OCI-LY1 (cell line): ENCODE results near the gene PRKCD.

ENCODE experiments used
- H2AFZ ChIP-seq: fragments of 200-600 bp; sonication (generic), shearing (Covaris generic); 2 replicates; pipeline ENCODE4 v1.6.0; 2014; ENCODE audit warnings: antibody characterized with exemption, mild to moderate bottlenecking, low read length
- H3F3A ChIP-seq: fragments of 200-600 bp; sonication (generic), shearing (Covaris generic); 2 replicates; pipeline ENCODE4 v1.6.0; 2014; ENCODE audit warnings: mild to moderate bottlenecking, antibody characterized with exemption, low read length, moderate library complexity; ENCODE audit not compliant: insufficient read depth
- H3K27ac ChIP-seq: fragments of 200-600 bp; sonication (generic); 2 replicates; pipeline ENCODE4 v1.5.1; 2014; ENCODE audit warnings: low read length, mixed run types, mild to moderate bottlenecking, low read depth; ENCODE audit not compliant: poor library complexity, severe bottlenecking
- H3K27me3 ChIP-seq: fragments of 200-600 bp; sonication (generic); 2 replicates; pipeline ENCODE4 v1.6.0; 2014; ENCODE audit warnings: antibody characterized with exemption, mild to moderate bottlenecking, low read length, moderate library complexity; ENCODE audit not compliant: insufficient read depth
- H3K36me3 ChIP-seq: fragments of 200-600 bp; sonication (generic); 2 replicates; pipeline ENCODE4 v1.6.1; 2014; ENCODE audit warnings: mild to moderate bottlenecking, antibody characterized with exemption, low read length, moderate library complexity, mixed read lengths; ENCODE audit not compliant: insufficient read depth
- H3K4me1 ChIP-seq: fragments of 200-600 bp; sonication (generic); 2 replicates; pipeline ENCODE4 v1.5.1; 2014; ENCODE audit warnings: mild to moderate bottlenecking, low read length, moderate library complexity; ENCODE audit not compliant: insufficient read depth, severe bottlenecking
- H3K4me2 ChIP-seq: fragments of 200-600 bp; sonication (generic), shearing (Covaris generic); 2 replicates; pipeline ENCODE4 v1.6.1; 2014; ENCODE audit warnings: low read length
- H3K4me3 ChIP-seq: fragments of 200-600 bp; sonication (generic); 2 replicates; pipeline ENCODE4 v1.5.1; 2014; ENCODE audit warnings: low read length, low read depth, mild to moderate bottlenecking, mixed read lengths; ENCODE audit not compliant: poor library complexity, severe bottlenecking
- H3K79me2 ChIP-seq: fragments of 200-600 bp; shearing (Covaris generic); 2 replicates; pipeline ENCODE4 v1.6.1; 2016; ENCODE audit warnings: mixed run types, low read length, mixed read lengths; ENCODE audit not compliant: insufficient read depth
- H3K9ac ChIP-seq: fragments of 200-600 bp; sonication (generic), shearing (Covaris generic); 2 replicates; pipeline ENCODE4 v1.6.1; 2014; ENCODE audit warnings: mild to moderate bottlenecking, low read length, mixed read lengths
- H3K9me2 ChIP-seq: fragments of 200-600 bp; sonication (generic), shearing (Covaris generic); 2 replicates; pipeline ENCODE4 v1.6.1; 2014; ENCODE audit warnings: low read depth, mild to moderate bottlenecking, low read length, mixed read lengths
- H3K9me3 ChIP-seq: fragments of 200-600 bp; shearing (Covaris generic); 2 replicates; pipeline ENCODE4 v1.6.1; 2014; ENCODE audit warnings: low read length, mixed read lengths
- H4K20me1 ChIP-seq: fragments of 200-600 bp; sonication (generic), shearing (Covaris generic); 2 replicates; pipeline ENCODE4 v1.6.0; 2016; ENCODE audit warnings: mild to moderate bottlenecking, low read length; ENCODE audit not compliant: insufficient read depth
- EZH2 ChIP-seq: fragments of 200-600 bp; sonication (generic), shearing (Covaris generic); IDR thresholded peaks from 2 replicates; pipeline ENCODE4 v1.8.0; 2017; ENCODE audit warnings: borderline replicate concordance, mixed run types, mild to moderate bottlenecking, antibody characterized with exemption, low read length, moderate library complexity, mixed read lengths
- TF ChIP-seq, protein P1 (sequence below): fragments of 200-600 bp; sonication (generic), shearing (Covaris generic); IDR thresholded peaks from 2 replicates; pipeline ENCODE4 v1.5.1; 2017; ENCODE audit warnings: mild to moderate bottlenecking, antibody characterized with exemption, low read length, moderate library complexity, mixed read lengths

The PRKCD gene

GRCh38 chr3:53219895-53220483 is 59.0 kb downstream of the PRKCD start:
- Histone ChIP-seq H3K79me2 (no peaks in the 10 kb centered on the region), H4K20me1 (no peaks in the 10 kb centered on the region), H3K4me1 (peaks cover 8% of the 10 kb centered on the region), H3F3A (no peaks in the 10 kb centered on the region), H3K9me3 (no peaks in the 10 kb centered on the region), H3K27ac (no peak overlapping the region), H3K4me2 (no peak overlapping the region), H3K27me3 (no peaks in the 10 kb centered on the region), H3K36me3 (peaks cover 37% of the 10 kb centered on the region), H3K9me2 (no peaks in the 10 kb centered on the region), H3K9ac (no peak overlapping the region), H3K4me3 (no peak overlapping the region), H2AFZ (no peak overlapping the region)
- TF ChIP-seq, protein P1, sequence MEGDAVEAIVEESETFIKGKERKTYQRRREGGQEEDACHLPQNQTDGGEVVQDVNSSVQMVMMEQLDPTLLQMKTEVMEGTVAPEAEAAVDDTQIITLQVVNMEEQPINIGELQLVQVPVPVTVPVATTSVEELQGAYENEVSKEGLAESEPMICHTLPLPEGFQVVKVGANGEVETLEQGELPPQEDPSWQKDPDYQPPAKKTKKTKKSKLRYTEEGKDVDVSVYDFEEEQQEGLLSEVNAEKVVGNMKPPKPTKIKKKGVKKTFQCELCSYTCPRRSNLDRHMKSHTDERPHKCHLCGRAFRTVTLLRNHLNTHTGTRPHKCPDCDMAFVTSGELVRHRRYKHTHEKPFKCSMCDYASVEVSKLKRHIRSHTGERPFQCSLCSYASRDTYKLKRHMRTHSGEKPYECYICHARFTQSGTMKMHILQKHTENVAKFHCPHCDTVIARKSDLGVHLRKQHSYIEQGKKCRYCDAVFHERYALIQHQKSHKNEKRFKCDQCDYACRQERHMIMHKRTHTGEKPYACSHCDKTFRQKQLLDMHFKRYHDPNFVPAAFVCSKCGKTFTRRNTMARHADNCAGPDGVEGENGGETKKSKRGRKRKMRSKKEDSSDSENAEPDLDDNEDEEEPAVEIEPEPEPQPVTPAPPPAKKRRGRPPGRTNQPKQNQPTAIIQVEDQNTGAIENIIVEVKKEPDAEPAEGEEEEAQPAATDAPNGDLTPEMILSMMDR, result peak; percentile 97
- no peak for TF ChIP-seq EZH2

- Histone ChIP-seq H3K27ac (no peak overlapping the region), H3K27me3 (no peaks in the 10 kb centered on the region), H3F3A (no peaks in the 10 kb centered on the region), H3K4me3 (no peak overlapping the region), H3K4me2 (no peak overlapping the region), H4K20me1 (no peaks in the 10 kb centered on the region), H3K9ac (no peak overlapping the region), H3K79me2 (no peaks in the 10 kb centered on the region), H3K9me3 (no peaks in the 10 kb centered on the region), H3K9me2 (no peaks in the 10 kb centered on the region), H3K4me1 (peaks cover 8% of the 10 kb centered on the region), H3K36me3 (peaks cover 51% of the 10 kb centered on the region), H2AFZ (no peak overlapping the region)
- TF ChIP-seq, protein P1, result no peak
- TF ChIP-seq EZH2, result no peak
These were observed 60.3 kb downstream of the PRKCD start for GRCh38 chr3:53221345-53221744.

- peaks cover 8% of the 10 kb centered on the region for H3K4me1 ChIP-seq
- H3K4me3 ChIP-seq, result no peak overlapping the region
- H3K9ac ChIP-seq, result no peak overlapping the region
- H2AFZ ChIP-seq, result no peak overlapping the region
- H3K36me3 ChIP-seq, result peaks cover 55% of the 10 kb centered on the region
- no peaks in the 10 kb centered on the region for H3K9me3 ChIP-seq
- no peaks in the 10 kb centered on the region for H3K27me3 ChIP-seq
- H3K79me2 ChIP-seq, result no peaks in the 10 kb centered on the region
- no peaks in the 10 kb centered on the region for H4K20me1 ChIP-seq
- no peaks in the 10 kb centered on the region for H3F3A ChIP-seq
- TF ChIP-seq EZH2, result no peak
- TF ChIP-seq, protein P1, result no peak
- no peaks in the 10 kb centered on the region for H3K9me2 ChIP-seq
- H3K27ac ChIP-seq, result no peak overlapping the region
- H3K4me2 ChIP-seq, result no peak overlapping the region
These were observed 60.8 kb downstream of the PRKCD start for GRCh38 chr3:53221827-53222182.
